Measurements from ENCODE around the gene GOLIM4. TPM values are rescaled to one million over a fixed set of nuclear protein-coding genes. Genes with fewer than 3 reads are reported as not detected.

The GOLIM4 gene
- polyA plus RNA-seq, 1 of the 3 experiments (the other 2 are of a cell fraction), result 42.3 TPM

DNA sequence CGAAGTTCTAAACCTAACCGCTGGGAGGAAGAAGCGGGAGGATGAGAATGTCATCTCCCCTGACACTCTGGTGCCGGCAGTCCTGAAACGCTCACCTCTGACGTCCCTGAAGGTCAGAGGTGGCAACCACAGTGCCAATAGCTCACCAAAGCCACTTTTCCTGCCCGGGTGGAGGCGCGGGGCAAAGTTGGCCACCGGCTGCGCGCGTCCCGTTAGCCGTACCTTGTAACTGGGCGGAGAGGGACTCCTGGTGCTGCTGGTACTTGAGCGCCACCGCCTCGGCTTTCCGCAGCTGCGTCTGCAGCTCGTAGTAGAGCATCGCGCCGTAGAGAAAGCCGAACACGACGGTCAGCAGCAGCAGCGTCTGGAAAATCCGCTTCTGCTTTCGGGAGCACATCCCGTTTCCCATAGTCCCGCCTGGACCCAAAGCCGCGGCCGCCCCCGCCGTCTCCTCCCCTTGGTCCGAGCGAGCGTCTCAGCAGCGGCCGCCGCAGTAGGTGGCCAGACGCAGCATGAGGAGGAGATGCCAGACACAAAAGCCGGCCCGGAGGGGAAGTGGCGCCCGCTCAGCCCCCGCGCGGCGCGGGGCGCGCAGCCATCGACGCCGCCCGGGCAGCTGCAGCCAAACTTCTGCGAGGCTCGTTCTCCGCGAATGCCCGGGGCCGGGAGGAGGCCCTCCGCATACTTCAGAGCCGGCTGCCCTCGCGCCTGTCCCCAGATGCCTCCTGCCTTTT lies 680 bp downstream of the GOLIM4 start (continued):
- TF ChIP-seq TEAD4 (IDR thresholded peaks at IDR 0.05; ENCODE audit: borderline replicate concordance, insufficient read depth) (no peak), USF1 (IDR thresholded peaks at IDR 0.05; ENCODE audit: borderline replicate concordance, low read depth) (no peak), EZH2phosphoT487 (IDR thresholded peaks at IDR 0.05; ENCODE audit: borderline replicate concordance, low read depth) (no peak), FOXM1 (IDR thresholded peaks at IDR 0.05; ENCODE audit: low read depth) (no peak), FOSL2 (IDR thresholded peaks at IDR 0.05; ENCODE audit: borderline replicate concordance, low read depth) (no peak), FOXJ3 (CRISPR knock-in tag; IDR thresholded peaks at IDR 0.05) (no peak), NRF1 (IDR thresholded peaks at IDR 0.05; ENCODE audit: low read depth, low read length) (0 out of 2 replicates have a peak, but pooled peaks have one; percentile 26), MXI1 (IDR thresholded peaks at IDR 0.05; ENCODE audit: low read depth, low read length) (peak; percentile 54; the same call in 1 of the 2 replicates), RAD21 (IDR thresholded peaks at IDR 0.05; ENCODE audit: low read length) (no peak), TAF1 (IDR thresholded peaks at IDR 0.05; ENCODE audit: borderline replicate concordance, low read depth, low read length) (0 out of 2 replicates have a peak, but pooled peaks have one; percentile 43), CHD2 (IDR thresholded peaks at IDR 0.05; ENCODE audit: low read length, partially characterized antibody) (no peak), SIN3A (IDR thresholded peaks at IDR 0.05; ENCODE audit: borderline replicate concordance, low read depth, low read length) (no peak), SMC3 (IDR thresholded peaks at IDR 0.05; ENCODE audit: low read depth, low read length) (no peak)
- TF ChIP-seq, protein P1, sequence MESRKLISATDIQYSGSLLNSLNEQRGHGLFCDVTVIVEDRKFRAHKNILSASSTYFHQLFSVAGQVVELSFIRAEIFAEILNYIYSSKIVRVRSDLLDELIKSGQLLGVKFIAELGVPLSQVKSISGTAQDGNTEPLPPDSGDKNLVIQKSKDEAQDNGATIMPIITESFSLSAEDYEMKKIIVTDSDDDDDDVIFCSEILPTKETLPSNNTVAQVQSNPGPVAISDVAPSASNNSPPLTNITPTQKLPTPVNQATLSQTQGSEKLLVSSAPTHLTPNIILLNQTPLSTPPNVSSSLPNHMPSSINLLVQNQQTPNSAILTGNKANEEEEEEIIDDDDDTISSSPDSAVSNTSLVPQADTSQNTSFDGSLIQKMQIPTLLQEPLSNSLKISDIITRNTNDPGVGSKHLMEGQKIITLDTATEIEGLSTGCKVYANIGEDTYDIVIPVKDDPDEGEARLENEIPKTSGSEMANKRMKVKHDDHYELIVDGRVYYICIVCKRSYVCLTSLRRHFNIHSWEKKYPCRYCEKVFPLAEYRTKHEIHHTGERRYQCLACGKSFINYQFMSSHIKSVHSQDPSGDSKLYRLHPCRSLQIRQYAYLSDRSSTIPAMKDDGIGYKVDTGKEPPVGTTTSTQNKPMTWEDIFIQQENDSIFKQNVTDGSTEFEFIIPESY (IDR thresholded peaks at IDR 0.05; ENCODE audit: borderline replicate concordance, low read depth), result no peak
- TF ChIP-seq, protein P2, sequence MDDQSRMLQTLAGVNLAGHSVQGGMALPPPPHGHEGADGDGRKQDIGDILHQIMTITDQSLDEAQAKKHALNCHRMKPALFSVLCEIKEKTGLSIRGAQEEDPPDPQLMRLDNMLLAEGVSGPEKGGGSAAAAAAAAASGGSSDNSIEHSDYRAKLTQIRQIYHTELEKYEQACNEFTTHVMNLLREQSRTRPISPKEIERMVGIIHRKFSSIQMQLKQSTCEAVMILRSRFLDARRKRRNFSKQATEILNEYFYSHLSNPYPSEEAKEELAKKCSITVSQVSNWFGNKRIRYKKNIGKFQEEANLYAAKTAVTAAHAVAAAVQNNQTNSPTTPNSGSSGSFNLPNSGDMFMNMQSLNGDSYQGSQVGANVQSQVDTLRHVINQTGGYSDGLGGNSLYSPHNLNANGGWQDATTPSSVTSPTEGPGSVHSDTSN (IDR thresholded peaks at IDR 0.05), result no peak

GRCh38 chr3:168094580-168094876 lies 1.2 kb downstream of the GOLIM4 start:
- ChIA-PET CTCF (interaction anchor here (0.6 to 4.7 kb wide), 13 partner anchors 8 to 419 kb away, joined by 3 to 32 read pairs (median 4); no protein-coding TSS in a partner anchor), POLR2A (interaction anchor here (0.6 to 0.8 kb wide), 2 partner anchors 8 to 17 kb away, joined by 3 read pairs; no protein-coding TSS in a partner anchor)
- Histone ChIP-seq H3K4me3 (ENCODE audit: low read depth in 2 of 2, low read length in 1 of 2) (peak overlapping the region; percentile 88 to 91), H3K79me2 (ENCODE audit: insufficient read depth) (peaks cover 54% of the 10 kb centered on the region), H3K9me2 (no peaks in the 10 kb centered on the region), H3F3A (replicated peaks; ENCODE audit: insufficient read depth) (peaks cover 33% of the 10 kb centered on the region), H3K27ac (ENCODE audit: low read depth in 2 of 2, low read length in 1 of 2) (peak overlapping the region; percentile 88 to 97), H3K27me3 (ENCODE audit: insufficient read depth) (no peaks in the 10 kb centered on the region), H3K4me2 (peak overlapping the region; percentile 82), H3K9ac (peak overlapping the region; percentile 85), H3K9me3 (no peaks in the 10 kb centered on the region), H3K4me1 (ENCODE audit: control insufficient read depth in 1 of 2, insufficient read depth in 2 of 2, low read depth in 1 of 2, low read length in 1 of 2) (peaks cover 12 to 22% of the 10 kb centered on the region in 2 experiments; a peak in 3 of 4 replicates), H4K20me1 (ENCODE audit: insufficient read depth) (peaks cover 48% of the 10 kb centered on the region), H2AFZ (ENCODE audit: low read depth) (peak overlapping the region; percentile 79), H3K36me3 (replicated peaks in 1 of 2; ENCODE audit: control insufficient read depth in 1 of 2, insufficient read depth in 2 of 2, low read length in 1 of 2) (no peaks in the 10 kb centered on the region)
- WGBS (ENCODE audit: low lambda C conversion rate), result 1% methylated on average over 8 of the region's 9 CpGs
- DNase-seq, result no peak
- TF ChIP-seq NRF1 (IDR thresholded peaks at IDR 0.05; ENCODE audit: low read depth, low read length) (no peak), SIN3A (IDR thresholded peaks at IDR 0.05; ENCODE audit: borderline replicate concordance, low read depth, low read length) (0 out of 2 replicates have a peak, but pooled peaks have one; percentile 49)
